H9 (cell line): Measurements from ENCODE around the gene BAZ1B. TPM values are rescaled to one million over a fixed set of nuclear protein-coding genes. Genes with fewer than 3 reads are reported as not detected.

Experiments used
- DNase-seq: peaks from one replicate; pipeline ENCODE4 v3.0.0-alpha.2; 2017
- H2AFZ ChIP-seq: one replicate; pipeline ENCODE4 v1.6.1; 2013; ENCODE audit warnings: mild to moderate bottlenecking, low read length, control low read depth, moderate library complexity
- H2AK5ac ChIP-seq: 2 replicates; pipeline ENCODE4 v1.6.1; 2013; ENCODE audit warnings: low read length, control low read depth, mixed read lengths; ENCODE audit not compliant: insufficient read length
- H2BK120ac ChIP-seq: one replicate; pipeline ENCODE4 v1.6.1; 2013; ENCODE audit warnings: low read depth, mild to moderate bottlenecking, low read length, control low read depth, inconsistent platforms; ENCODE audit not compliant: poor library complexity, severe bottlenecking
- H2BK12ac ChIP-seq: 2 replicates; pipeline ENCODE4 v1.6.1; 2013; ENCODE audit warnings: low read length, control low read depth, mixed read lengths, low read depth; ENCODE audit not compliant: insufficient read length
- H2BK15ac ChIP-seq: 2 replicates; pipeline ENCODE4 v1.6.1; 2013; ENCODE audit warnings: low read depth, low read length, control low read depth
- H2BK20ac ChIP-seq: one replicate; pipeline ENCODE4 v1.6.1; 2013; ENCODE audit warnings: low read depth, mild to moderate bottlenecking, low read length, control low read depth, inconsistent platforms; ENCODE audit not compliant: poor library complexity, severe bottlenecking
- H2BK5ac ChIP-seq: 2 replicates; pipeline ENCODE4 v1.6.1; 2013; ENCODE audit warnings: low read length, control low read depth, mixed read lengths; ENCODE audit not compliant: insufficient read length
- H3K14ac ChIP-seq: 2 replicates; pipeline ENCODE4 v1.6.1; 2013; ENCODE audit warnings: low read length, control low read depth; ENCODE audit not compliant: insufficient read depth
- H3K18ac ChIP-seq: 2 replicates; pipeline ENCODE4 v1.6.1; 2013; ENCODE audit warnings: low read depth, mild to moderate bottlenecking, mixed read lengths, low read length, control low read depth; ENCODE audit not compliant: insufficient read length
- H3K23ac ChIP-seq: 2 replicates; pipeline ENCODE4 v1.6.1; 2013; ENCODE audit warnings: low read length, control low read depth, mixed read lengths, low read depth; ENCODE audit not compliant: insufficient read length
- H3K23me2 ChIP-seq: 2 replicates; pipeline ENCODE4 v1.6.1; 2013; ENCODE audit warnings: low read depth, mild to moderate bottlenecking, mixed read lengths, low read length, control low read depth; ENCODE audit not compliant: insufficient read length, poor library complexity, severe bottlenecking
- H3K27ac ChIP-seq: 2 replicates; pipeline ENCODE4 v1.5.1; 2013; ENCODE audit warnings: low read length, control low read depth, mixed read lengths, low read depth; ENCODE audit not compliant: insufficient read length
- H3K27me3 ChIP-seq: 2 replicates; pipeline ENCODE4 v1.6.1; 2013; ENCODE audit warnings: low read length, control low read depth, inconsistent platforms; ENCODE audit not compliant: insufficient read depth
- H3K4ac ChIP-seq: 2 replicates; pipeline ENCODE4 v1.6.1; 2013; ENCODE audit warnings: low read depth, mild to moderate bottlenecking, control low read depth, inconsistent platforms, low read length, moderate library complexity
- H3K4me1 ChIP-seq: 2 replicates; pipeline ENCODE4 v1.6.1; 2013; ENCODE audit warnings: low read length, control low read depth, inconsistent platforms; ENCODE audit not compliant: insufficient read depth
- H3K4me2 ChIP-seq: 2 replicates; pipeline ENCODE4 v1.6.1; 2013; ENCODE audit warnings: low read length, control low read depth, mixed read lengths; ENCODE audit not compliant: insufficient read length, insufficient read depth
- H3K56ac ChIP-seq: 2 replicates; pipeline ENCODE4 v1.6.1; 2013; ENCODE audit warnings: low read depth, mild to moderate bottlenecking, mixed read lengths, low read length, control low read depth; ENCODE audit not compliant: insufficient read length
- H3K79me1 ChIP-seq: 2 replicates; pipeline ENCODE4 v1.6.1; 2013; ENCODE audit warnings: low read depth, mild to moderate bottlenecking, moderate library complexity, low read length, control low read depth, inconsistent platforms; ENCODE audit not compliant: insufficient read depth, poor library complexity, severe bottlenecking
- H3K79me2 ChIP-seq: 2 replicates; pipeline ENCODE4 v1.6.1; 2013; ENCODE audit warnings: low read length, control low read depth, inconsistent platforms; ENCODE audit not compliant: insufficient read depth
- H3K9ac ChIP-seq: 2 replicates; pipeline ENCODE4 v1.6.1; 2013; ENCODE audit warnings: low read length, control low read depth, mixed read lengths; ENCODE audit not compliant: insufficient read length; ENCODE audit errors: extremely low read depth
- H3K9me3 ChIP-seq: one replicate; pipeline ENCODE4 v1.6.1; 2013; ENCODE audit warnings: low read depth, low read length, inconsistent platforms; ENCODE audit not compliant: control insufficient read depth
- H3T11ph ChIP-seq: one replicate; pipeline ENCODE4 v1.6.1; 2013; ENCODE audit warnings: mild to moderate bottlenecking, low read length, control low read depth, inconsistent platforms
- H4K20me1 ChIP-seq: one replicate; pipeline ENCODE4 v1.6.1; 2013; ENCODE audit not compliant: control insufficient read depth, insufficient read length, insufficient read depth
- H4K5ac ChIP-seq: 2 replicates; pipeline ENCODE4 v1.6.1; 2013; ENCODE audit warnings: low read depth, mild to moderate bottlenecking, mixed read lengths, low read length, control low read depth; ENCODE audit not compliant: insufficient read length
- H4K8ac ChIP-seq: replicated peaks from 2 replicates; pipeline ENCODE4 v1.6.1; 2013; ENCODE audit warnings: low read length, control low read depth, mixed read lengths, low read depth; ENCODE audit not compliant: insufficient read length
- H4K91ac ChIP-seq: 2 replicates; pipeline ENCODE4 v1.6.1; 2013; ENCODE audit warnings: low read depth, mild to moderate bottlenecking, moderate library complexity, mixed read lengths, low read length, control low read depth; ENCODE audit not compliant: insufficient read length
- H3K27ac Mint-ChIP-seq, 3 experiments: 2 replicates in 2 of 3; 3 replicates in 1 of 3; pipeline ENCODE4 v1.8.0; 2020 to 2021; ENCODE audit warnings: mixed read lengths in 3 of 3, mild to moderate bottlenecking in 1 of 3, moderate library complexity in 1 of 3
- H3K27me3 Mint-ChIP-seq: 2 replicates; pipeline ENCODE4 v1.8.0; 2021; ENCODE audit warnings: low read depth, mild to moderate bottlenecking, moderate library complexity, mixed read lengths
- H3K36me3 Mint-ChIP-seq, 3 experiments: 2 replicates in 2 of 3; 3 replicates in 1 of 3; pipeline ENCODE4 v1.8.0; 2020 to 2021; ENCODE audit warnings: low read depth in 3 of 3, mixed read lengths in 3 of 3; ENCODE audit not compliant: insufficient read depth in 1 of 3
- H3K4me1 Mint-ChIP-seq, 2 experiments: 2 replicates each; pipeline ENCODE4 v1.8.0; 2020; ENCODE audit warnings: mixed read lengths in 2 of 2
- H3K4me3 Mint-ChIP-seq, 2 experiments: 2 replicates in 1 of 2; 3 replicates in 1 of 2; pipeline ENCODE4 v1.8.0; 2020 to 2021; ENCODE audit warnings: mild to moderate bottlenecking in 2 of 2, mixed read lengths in 2 of 2, moderate library complexity in 1 of 2
- H3K9me3 Mint-ChIP-seq, 2 experiments: 2 replicates in 1 of 2; 3 replicates in 1 of 2; pipeline ENCODE4 v1.8.0; 2020; ENCODE audit warnings: mild to moderate bottlenecking in 2 of 2, mixed read lengths in 2 of 2, moderate library complexity in 1 of 2
- WGBS: extraction: QIAGEN DNeasy Blood & Tissue Kit; methylation state at CpG from one replicate; pipeline ENCODE4 v1.1.7; 2013; ENCODE audit warnings: missing lambda C conversion rate, low lambda C conversion rate, mixed read lengths; ENCODE audit not compliant: insufficient read length; ENCODE audit errors: extremely low coverage; 5-methylcytosine and 5-hydroxymethylcytosine counted together
- total RNA-seq: library from RNA; stranded (reverse); gene quantifications from 2 replicates; pipeline ENCODE4 v1.2.1, GENCODE V29; 2021
- TF ChIP-seq, protein P1 (sequence below): fragments of 200-600 bp; sonication (generic); conservative IDR thresholded peaks from 3 replicates; pipeline ENCODE4 v1.8.0; 2021; ENCODE audit warnings: antibody characterized with exemption, mild to moderate bottlenecking

Gene BAZ1B
- total RNA-seq, 1 experiment from 2014 or later, result 96.4 TPM

DNA sequence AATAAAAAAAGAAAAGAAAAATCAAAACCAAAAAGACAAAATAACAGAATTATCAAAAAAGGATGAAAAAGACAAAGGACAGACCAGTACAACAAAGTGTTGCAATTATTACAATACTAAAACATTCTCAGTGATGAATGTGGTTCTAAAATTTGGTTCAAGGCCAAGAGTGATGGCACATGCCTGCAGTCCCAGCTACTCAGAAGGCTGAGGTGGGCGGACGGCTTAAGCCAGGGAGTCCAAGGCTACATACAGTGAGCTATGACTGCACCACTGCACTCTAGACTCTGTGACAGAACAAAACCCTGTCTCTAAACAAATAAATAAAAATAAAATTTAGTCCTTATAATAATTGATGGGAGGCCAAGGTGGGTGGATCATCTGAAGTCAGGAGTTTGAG lies 14.5 kb downstream of the BAZ1B start:
- no peak overlapping the region for H3K14ac ChIP-seq
- peaks cover 13% of the 10 kb centered on the region for H3K79me1 ChIP-seq
- H2BK120ac ChIP-seq, result no peak overlapping the region
- H3K23ac ChIP-seq, result no peak overlapping the region
- no peak overlapping the region for H4K91ac ChIP-seq
- H4K5ac ChIP-seq, result no peak overlapping the region
- no peak overlapping the region for H2BK5ac ChIP-seq
- H3K4me1 Mint-ChIP-seq, result no peaks in the 10 kb centered on the region
- H3K56ac ChIP-seq, result no peak overlapping the region
- no peaks in the 10 kb centered on the region for H3K27me3 ChIP-seq
- no peak for DNase-seq
- no peak overlapping the region for H3K27ac Mint-ChIP-seq
- H2AK5ac ChIP-seq, result no peak overlapping the region
- no peaks in the 10 kb centered on the region for H3K4me1 ChIP-seq
- H3K4me3 Mint-ChIP-seq, result no peak overlapping the region
- no peaks in the 10 kb centered on the region for H3K23me2 ChIP-seq
- no peak overlapping the region for H3K4me2 ChIP-seq
- H3K79me2 ChIP-seq, result peaks cover 2% of the 10 kb centered on the region; the same call in 1 of the 2 replicates
- H2BK15ac ChIP-seq, result no peak overlapping the region
- H3K18ac ChIP-seq, result no peak overlapping the region
- H3K9me3 ChIP-seq, result no peaks in the 10 kb centered on the region
- H3K27ac ChIP-seq, result no peak overlapping the region
- no peaks in the 10 kb centered on the region for H3K9me3 Mint-ChIP-seq
- H3T11ph ChIP-seq, result no peak overlapping the region
- H2BK12ac ChIP-seq, result no peak overlapping the region
- WGBS, result no CpG with 5 or more reads among the region's 2 CpGs
- no peak overlapping the region for H3K9ac ChIP-seq
- H2AFZ ChIP-seq, result no peak overlapping the region
- H2BK20ac ChIP-seq, result no peak overlapping the region
- H3K36me3 Mint-ChIP-seq, result peaks cover 48 to 90% (median 82%) of the 10 kb centered on the region in 3 experiments
- H3K4ac ChIP-seq, result no peak overlapping the region
- H4K20me1 ChIP-seq, result no peaks in the 10 kb centered on the region
- TF ChIP-seq, protein P1, sequence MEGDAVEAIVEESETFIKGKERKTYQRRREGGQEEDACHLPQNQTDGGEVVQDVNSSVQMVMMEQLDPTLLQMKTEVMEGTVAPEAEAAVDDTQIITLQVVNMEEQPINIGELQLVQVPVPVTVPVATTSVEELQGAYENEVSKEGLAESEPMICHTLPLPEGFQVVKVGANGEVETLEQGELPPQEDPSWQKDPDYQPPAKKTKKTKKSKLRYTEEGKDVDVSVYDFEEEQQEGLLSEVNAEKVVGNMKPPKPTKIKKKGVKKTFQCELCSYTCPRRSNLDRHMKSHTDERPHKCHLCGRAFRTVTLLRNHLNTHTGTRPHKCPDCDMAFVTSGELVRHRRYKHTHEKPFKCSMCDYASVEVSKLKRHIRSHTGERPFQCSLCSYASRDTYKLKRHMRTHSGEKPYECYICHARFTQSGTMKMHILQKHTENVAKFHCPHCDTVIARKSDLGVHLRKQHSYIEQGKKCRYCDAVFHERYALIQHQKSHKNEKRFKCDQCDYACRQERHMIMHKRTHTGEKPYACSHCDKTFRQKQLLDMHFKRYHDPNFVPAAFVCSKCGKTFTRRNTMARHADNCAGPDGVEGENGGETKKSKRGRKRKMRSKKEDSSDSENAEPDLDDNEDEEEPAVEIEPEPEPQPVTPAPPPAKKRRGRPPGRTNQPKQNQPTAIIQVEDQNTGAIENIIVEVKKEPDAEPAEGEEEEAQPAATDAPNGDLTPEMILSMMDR, result no peak
- H3K27me3 Mint-ChIP-seq, result no peaks in the 10 kb centered on the region
- H4K8ac ChIP-seq, result no peak overlapping the region
